Left ventricle myocardium superior (tissue), 1 donor: ENCODE measurements around the gene SLC8B1. TPM values are rescaled to one million over a fixed set of nuclear protein-coding genes. Genes with fewer than 3 reads are reported as not detected.

ENCODE experiments used
- ATAC-seq: fragments of 200-7000 bp; cut with Tn5 transposase; one replicate; pipeline ENCODE4 v1.9.1; 2020; ENCODE audit warnings: mild to moderate bottlenecking, moderate library complexity
- DNase-seq: peaks from one replicate; pipeline ENCODE4 v3.0.0-alpha.2; 2020
- intact Hi-C: fragments of 100-400 bp; cut with micrococcal nuclease; formaldehyde crosslinking; loops from one replicate; pipeline ENCODE4 v1.11.0; 2022
- total RNA-seq: library from RNA; stranded (reverse); fragmentation: NEBNext Ultra II Directional; extraction: Animal tissue kit (Norgen Biotek cat#: 25700); gene quantifications from one replicate; pipeline ENCODE4 v1.2.1, GENCODE V29; 2021
- donor health status: DM: no; HTN: yes; CAD: no; lungs with severe emphysema.

Gene SLC8B1
- total RNA-seq, 1 donor from 2014 or later: 11.5 TPM

GRCh38 chr12:113278633-113279032 is 56.3 kb downstream of the SLC8B1 start:
- no peak for ATAC-seq
- DNase-seq: no peak
- intact Hi-C loops: no loop called here

- intact Hi-C loops: no loop called here
- DNase-seq (no peak), ATAC-seq (no peak)
Observed at GRCh38 chr12:113278141-113278540, 56.8 kb downstream of the SLC8B1 start.

GRCh38 chr12:113277511-113277910 is 57.4 kb downstream of the SLC8B1 start:
- ATAC-seq (no peak), DNase-seq (no peak)
- intact Hi-C loops: no loop called here

- DNase-seq: no peak
- no peak for ATAC-seq
- intact Hi-C loops: no loop called here
Observed at GRCh38 chr12:113276946-113277500, 57.9 kb downstream of the SLC8B1 start.

- no peak for DNase-seq
- intact Hi-C loops: no loop called here
- ATAC-seq: no peak
Observed at GRCh38 chr12:113276306-113276705, 58.6 kb downstream of the SLC8B1 start.

- DNase-seq (peak; percentile 54), ATAC-seq (peak; percentile 59)
- intact Hi-C loops: no loop called here
Observed at GRCh38 chr12:113274848-113275247, 60.1 kb downstream of the SLC8B1 start.

- no peak for DNase-seq
Observed at GRCh38 chr12:113273053-113273725, 61.7 kb downstream of the SLC8B1 start.

GRCh38 chr12:113271853-113272561 is 62.9 kb downstream of the SLC8B1 start:
- intact Hi-C loops: no loop called here
- peak; percentile 86 for ATAC-seq

More at GRCh38 chr12:113273053-113273725, 61.7 kb downstream of the SLC8B1 start:
- intact Hi-C loops: no loop called here
- no peak for ATAC-seq

GRCh38 chr12:113271466-113271852 is 63.5 kb downstream of the SLC8B1 start:
- intact Hi-C loops: no loop called here
- DNase-seq: no peak
- no peak for ATAC-seq

More at GRCh38 chr12:113271853-113272561, 62.9 kb downstream of the SLC8B1 start:
- DNase-seq: peak; percentile 88

GRCh38 chr12:113270709-113271009 is 64.2 kb downstream of the SLC8B1 start:
- ATAC-seq: no peak
- no peak for DNase-seq
- intact Hi-C loops: no loop called here

GRCh38 chr12:113269257-113269943 is 65.5 kb downstream of the SLC8B1 start:
- ATAC-seq (no peak), DNase-seq (no peak)
- intact Hi-C loops: loop anchor here (10.0 kb wide), 1 partner anchor 75 kb away; no protein-coding TSS in a partner anchor

GRCh38 chr12:113268621-113269020 is 66.3 kb downstream of the SLC8B1 start:
- ATAC-seq (no peak), DNase-seq (no peak)
- intact Hi-C loops: loop anchor here (10.0 kb wide), 1 partner anchor 74 kb away; no protein-coding TSS in a partner anchor

- intact Hi-C loops: loop anchor here (10.0 kb wide), 1 partner anchor 73 kb away; no protein-coding TSS in a partner anchor
- no peak for DNase-seq
- ATAC-seq: no peak
Observed at GRCh38 chr12:113268136-113268535, 66.8 kb downstream of the SLC8B1 start.

GRCh38 chr12:113267621-113268020 is 67.3 kb downstream of the SLC8B1 start:
- ATAC-seq: no peak
- intact Hi-C loops: loop anchor here (10.0 kb wide), 1 partner anchor 73 kb away; no protein-coding TSS in a partner anchor
- no peak for DNase-seq

GRCh38 chr12:113266106-113266895 is 68.6 kb downstream of the SLC8B1 start:
- no peak for DNase-seq
- intact Hi-C loops: loop anchor here (10.0 kb wide), 1 partner anchor 72 kb away; no protein-coding TSS in a partner anchor
- no peak for ATAC-seq

- intact Hi-C loops: loop anchor here (10.0 kb wide), 1 partner anchor 69 kb away; no protein-coding TSS in a partner anchor
- no peak for DNase-seq
Observed at GRCh38 chr12:113263431-113263963, 71.4 kb downstream of the SLC8B1 start.

GRCh38 chr12:113262710-113263109 is 72.2 kb downstream of the SLC8B1 start:
- ATAC-seq: no peak
- DNase-seq: no peak
- intact Hi-C loops: loop anchor here (10.0 kb wide), 1 partner anchor 68 kb away; no protein-coding TSS in a partner anchor

More at GRCh38 chr12:113263431-113263963, 71.4 kb downstream of the SLC8B1 start:
- no peak for ATAC-seq

GRCh38 chr12:113261847-113262470 is 73.0 kb downstream of the SLC8B1 start:
- no peak for ATAC-seq
- DNase-seq: no peak
- intact Hi-C loops: loop anchor here (10.0 kb wide), 1 partner anchor 67 kb away; no protein-coding TSS in a partner anchor
